Natural killer cell treated with Interleukin-12 subunit alpha and Interleukin-12 subunit beta and Interleukin-15 and Interleukin-18, amount 100 ng/mL, for 72 hours (primary cell): ENCODE results near the gene OLFML1. TPM values are rescaled to one million over a fixed set of nuclear protein-coding genes. Genes with fewer than 3 reads are reported as not detected.
A peak's percentile ranks its signal among the peaks of the same experiment; 100 is the strongest.

Experiments used
- ATAC-seq, 2 donors: fragments of 150-1000 bp; cut with Tn5 transposase in 1 of 2; sonication (Bioruptor Pico), chemical (Tn5 transposase) in 1 of 2; 2 replicates each; pipeline ENCODE4 v1.10.0; 2021
- DNase-seq: peaks from one replicate; pipeline ENCODE4 v3.0.0; 2022; ENCODE audit warnings: low spot score
- H3K27ac Mint-ChIP-seq, 2 donors: 1 replicate in 1 of 2; 2 replicates in 1 of 2; pipeline ENCODE4 v1.8.0; 2022; ENCODE audit warnings: mixed read lengths in 2 of 2, mild to moderate bottlenecking in 1 of 2, moderate library complexity in 1 of 2
- H3K27me3 Mint-ChIP-seq, 2 donors: 1 replicate in 1 of 2; 2 replicates in 1 of 2; pipeline ENCODE4 v1.8.0; 2022; ENCODE audit warnings: mixed read lengths in 2 of 2
- H3K36me3 Mint-ChIP-seq: one replicate; pipeline ENCODE4 v1.8.0; 2022; ENCODE audit warnings: mixed read lengths
- H3K4me1 Mint-ChIP-seq, 2 donors: 1 replicate in 1 of 2; 2 replicates in 1 of 2; pipeline ENCODE4 v1.8.0; 2022; ENCODE audit warnings: low read depth in 2 of 2, mixed read lengths in 2 of 2, mild to moderate bottlenecking in 1 of 2
- H3K4me3 Mint-ChIP-seq: one replicate; pipeline ENCODE4 v1.8.0; 2022; ENCODE audit warnings: mixed read lengths
- H3K9me3 Mint-ChIP-seq: 2 replicates; pipeline ENCODE4 v1.8.0; 2022; ENCODE audit warnings: mixed read lengths
- total RNA-seq, 2 donors: library from RNA; stranded (reverse); gene quantifications; one replicate each; pipeline ENCODE4 v1.2.3, GENCODE V29; 2022

The OLFML1 gene
- total RNA-seq, 2 donors from 2014 or later, result not detected

DNA sequence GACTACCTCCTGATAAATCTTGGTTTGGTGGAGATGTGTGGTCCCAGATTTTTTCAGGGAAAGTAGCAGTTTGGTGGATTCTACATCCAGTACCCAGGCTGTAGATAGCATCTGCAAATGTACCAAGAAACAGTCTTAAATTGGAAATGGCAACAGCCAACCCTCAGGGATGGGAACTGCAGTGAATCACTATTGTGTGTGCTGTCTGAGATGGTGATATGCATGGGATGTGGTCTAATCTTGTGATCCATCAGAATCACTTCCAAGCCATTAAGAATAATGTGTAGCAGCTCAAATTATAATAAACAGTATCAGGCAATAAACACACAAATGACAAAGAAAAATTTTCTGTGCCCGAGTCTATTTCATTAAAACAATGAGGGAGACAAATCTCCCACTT, 3.4 kb downstream of the OLFML1 start:
- Mint-ChIP-seq H3K9me3 (no peaks in the 10 kb centered on the region), H3K4me3 (no peak overlapping the region), H3K27ac (no peak overlapping the region), H3K4me1 (no peaks in the 10 kb centered on the region), H3K27me3 (no peaks in the 10 kb centered on the region), H3K36me3 (no peaks in the 10 kb centered on the region)
- ATAC-seq, result no peak
- no peak for DNase-seq

DNA sequence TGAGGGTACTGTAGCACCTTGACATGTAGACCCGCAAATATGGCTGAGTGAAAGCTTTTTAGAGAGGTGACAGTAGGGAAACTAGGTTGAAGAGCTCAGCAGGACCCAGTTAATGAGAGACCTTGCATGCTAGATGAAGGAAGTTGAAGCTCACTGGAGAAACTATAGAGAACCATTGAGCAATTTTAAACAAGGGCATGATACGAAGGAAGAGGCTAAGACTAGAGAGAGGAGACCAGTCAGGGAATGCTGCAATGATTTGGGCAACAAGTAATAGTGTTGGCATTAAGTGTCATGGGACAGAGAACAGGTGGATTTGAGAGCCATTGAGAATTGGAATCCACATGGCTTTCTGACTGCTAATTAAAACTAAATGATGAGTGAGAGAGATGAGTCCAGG, 4.1 kb downstream of the OLFML1 start:
- Mint-ChIP-seq H3K36me3 (no peaks in the 10 kb centered on the region), H3K9me3 (no peaks in the 10 kb centered on the region), H3K4me3 (no peak overlapping the region), H3K27me3 (no peaks in the 10 kb centered on the region), H3K4me1 (no peaks in the 10 kb centered on the region), H3K27ac (no peak overlapping the region)
- ATAC-seq (no peak), DNase-seq (no peak)

DNA sequence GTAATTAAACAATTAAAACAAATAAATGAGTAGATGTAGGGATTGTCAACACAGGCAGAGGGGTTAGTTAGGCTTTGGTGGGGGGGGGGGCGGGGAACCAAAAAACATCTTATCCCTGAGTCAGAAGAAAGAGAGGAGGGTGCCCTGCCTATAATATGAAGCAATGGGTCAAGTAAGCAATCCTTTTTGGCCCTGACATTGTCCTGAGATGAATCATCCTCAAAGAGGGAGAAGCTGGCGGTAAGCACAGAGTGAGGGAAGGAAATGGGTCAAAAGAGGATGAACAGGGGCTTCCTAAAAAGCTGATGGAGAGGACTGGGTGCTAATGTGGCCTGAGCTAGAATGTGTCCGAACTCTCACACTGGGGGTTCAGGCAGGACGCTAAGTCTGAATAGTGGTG, 4.7 kb downstream of the OLFML1 start:
- Mint-ChIP-seq H3K4me1 (no peaks in the 10 kb centered on the region), H3K27me3 (peaks cover 0 to 3% of the 10 kb centered on the region in 2 donors), H3K4me3 (no peak overlapping the region), H3K27ac (no peak overlapping the region), H3K36me3 (no peaks in the 10 kb centered on the region), H3K9me3 (no peaks in the 10 kb centered on the region)
- no peak for DNase-seq
- no peak for ATAC-seq

DNA sequence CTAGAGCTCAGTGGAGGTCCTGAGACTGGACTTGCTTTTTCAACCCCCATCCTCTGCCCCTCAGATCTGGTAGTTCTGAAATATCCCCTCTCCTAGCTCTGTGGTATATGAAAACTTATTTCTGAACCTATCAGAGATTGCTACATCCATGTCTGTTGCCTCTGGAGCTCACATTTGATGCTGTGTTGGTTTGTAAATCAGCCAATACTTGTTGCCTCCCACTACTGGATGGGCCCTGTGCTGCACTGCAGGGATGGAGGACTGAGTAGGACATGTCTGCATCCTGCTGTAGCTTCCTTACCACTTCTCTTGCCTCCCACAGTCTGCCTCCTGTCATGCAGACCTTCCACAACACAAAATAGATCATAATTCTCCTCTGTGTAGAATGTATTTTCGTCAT, 5.2 kb downstream of the OLFML1 start:
- Mint-ChIP-seq H3K27me3 (peaks cover 0 to 7% of the 10 kb centered on the region in 2 donors), H3K27ac (no peak overlapping the region), H3K4me3 (no peak overlapping the region), H3K36me3 (no peaks in the 10 kb centered on the region), H3K9me3 (no peaks in the 10 kb centered on the region), H3K4me1 (no peaks in the 10 kb centered on the region)
- ATAC-seq (no peak), DNase-seq (no peak)

DNA sequence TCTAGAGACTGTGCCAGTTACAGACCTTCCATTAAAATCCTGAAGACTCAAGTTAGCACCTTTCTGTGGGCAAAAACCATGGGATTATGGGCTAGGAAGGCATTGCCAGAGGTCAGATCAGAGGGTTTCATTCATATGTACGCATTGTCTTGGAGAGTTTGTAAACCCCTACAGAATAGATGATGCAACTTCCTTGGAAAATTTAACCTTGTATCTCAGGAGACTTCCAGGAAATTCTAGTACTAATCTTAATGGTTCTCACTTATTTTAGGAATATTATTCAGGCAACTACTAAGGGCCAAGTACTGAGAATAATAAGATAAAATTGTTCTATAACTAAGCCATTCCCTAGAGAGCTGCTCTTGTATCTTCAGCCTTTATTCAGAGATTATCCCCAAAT, 6.9 kb downstream of the OLFML1 start:
- Mint-ChIP-seq H3K4me1 (peaks cover 6 to 9% of the 10 kb centered on the region in 2 donors), H3K9me3 (no peaks in the 10 kb centered on the region), H3K27me3 (peaks cover 0 to 8% of the 10 kb centered on the region in 2 donors), H3K36me3 (no peaks in the 10 kb centered on the region), H3K4me3 (no peak overlapping the region), H3K27ac (no peak overlapping the region)
- DNase-seq, result no peak
- ATAC-seq, result no peak

DNA sequence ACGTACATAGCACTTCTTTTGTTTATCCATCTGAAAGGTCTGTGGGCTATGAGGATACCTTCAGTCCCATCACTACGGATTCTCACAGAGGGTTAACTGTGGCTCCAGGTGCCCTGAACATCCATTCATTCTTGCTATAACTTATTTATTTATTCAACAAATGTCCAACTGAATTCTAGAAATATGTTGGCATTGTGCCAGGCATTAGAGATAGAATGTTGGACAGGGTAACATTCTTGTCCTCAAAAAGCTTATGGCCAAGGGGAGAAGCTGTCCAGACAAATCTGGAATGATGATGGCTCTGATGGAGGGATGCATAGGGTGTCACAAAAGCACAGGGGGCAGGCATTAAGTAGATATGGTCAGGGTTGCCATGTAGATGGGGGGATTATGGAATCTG, 8.4 kb downstream of the OLFML1 start:
- peaks cover 6 to 9% of the 10 kb centered on the region in 2 donors for H3K4me1 Mint-ChIP-seq
- H3K4me3 Mint-ChIP-seq, result no peak overlapping the region
- peaks cover 0 to 8% of the 10 kb centered on the region in 2 donors for H3K27me3 Mint-ChIP-seq
- ATAC-seq, result no peak
- DNase-seq, result no peak
- no peaks in the 10 kb centered on the region for H3K36me3 Mint-ChIP-seq
- H3K9me3 Mint-ChIP-seq, result no peaks in the 10 kb centered on the region
- no peak overlapping the region for H3K27ac Mint-ChIP-seq

DNA sequence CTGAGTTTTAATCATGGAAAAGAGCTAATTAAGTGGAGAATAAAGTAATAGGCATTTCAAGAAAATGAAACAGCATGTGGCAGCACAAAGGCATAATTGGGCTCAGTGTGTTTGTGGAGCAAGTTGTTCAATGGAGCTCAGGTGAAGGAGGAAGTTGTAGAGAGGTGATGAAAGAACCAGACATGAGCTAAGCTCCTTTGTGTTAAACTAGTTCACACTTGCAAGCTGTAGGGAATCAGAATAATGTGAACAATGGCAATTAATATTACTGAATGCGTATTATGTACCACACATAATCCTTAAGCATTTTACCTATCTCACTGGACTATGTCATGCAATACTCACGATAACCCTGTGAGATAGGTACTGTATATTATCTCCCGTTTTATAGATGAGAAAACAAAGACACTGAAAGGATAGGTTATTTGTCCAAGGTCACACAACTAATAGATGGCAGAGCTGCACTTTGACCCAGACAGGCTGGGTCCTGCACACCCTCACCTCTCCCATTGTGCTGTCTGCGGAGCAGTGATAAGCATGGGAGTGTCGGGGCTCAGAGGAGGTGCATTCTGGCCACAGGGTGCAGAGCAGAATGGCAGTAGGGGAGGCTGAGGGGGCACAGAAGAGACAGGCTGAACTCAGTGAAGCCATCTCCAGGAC, 8.9 kb downstream of the OLFML1 start:
- ATAC-seq (peak in 1 of 2 donors; percentile 29), DNase-seq (no peak)
- no peaks in the 10 kb centered on the region for H3K36me3 Mint-ChIP-seq
- H3K4me1 Mint-ChIP-seq, result peaks cover 6 to 9% of the 10 kb centered on the region in 2 donors
- peaks cover 0 to 8% of the 10 kb centered on the region in 2 donors for H3K27me3 Mint-ChIP-seq
- no peak overlapping the region for H3K4me3 Mint-ChIP-seq
- H3K9me3 Mint-ChIP-seq, result no peaks in the 10 kb centered on the region
- no peak overlapping the region for H3K27ac Mint-ChIP-seq

DNA sequence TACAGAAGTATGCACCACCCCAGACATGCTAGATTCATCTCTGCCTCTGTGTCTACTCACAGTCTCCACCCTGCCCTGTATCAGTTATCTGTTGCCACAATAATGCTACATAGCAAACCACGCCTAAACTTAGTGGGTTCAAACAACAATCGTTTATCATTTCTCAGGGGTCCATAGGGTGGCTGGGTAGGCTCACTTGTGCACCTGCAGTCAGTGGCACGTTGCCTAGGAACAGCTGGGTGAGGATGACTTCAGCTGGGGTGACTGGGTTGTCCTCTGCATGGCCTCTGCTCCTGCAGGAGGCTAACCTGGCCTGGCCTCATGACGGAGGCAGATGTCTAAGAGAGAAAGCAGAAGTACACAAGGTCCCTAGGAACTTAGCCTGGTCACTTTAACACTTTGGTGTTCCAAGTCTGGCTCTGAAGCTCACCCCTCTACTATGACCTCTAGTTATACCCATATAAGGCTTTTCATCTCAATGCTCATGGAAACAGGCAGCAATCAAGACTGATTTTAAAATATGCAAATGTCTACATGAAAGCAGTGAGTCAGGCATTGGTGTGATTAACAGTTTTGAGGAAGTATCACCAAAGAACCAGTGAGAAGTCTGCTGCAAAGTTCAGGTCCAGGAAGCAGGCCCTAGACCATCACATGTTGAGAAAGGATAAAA, 10.7 kb downstream of the OLFML1 start:
- peaks cover 0 to 8% of the 10 kb centered on the region in 2 donors for H3K27me3 Mint-ChIP-seq
- H3K4me1 Mint-ChIP-seq, result peaks cover 6 to 9% of the 10 kb centered on the region in 2 donors
- no peaks in the 10 kb centered on the region for H3K9me3 Mint-ChIP-seq
- H3K36me3 Mint-ChIP-seq, result no peaks in the 10 kb centered on the region
- peak overlapping the region in 1 of 2 donors; percentile 19 for H3K27ac Mint-ChIP-seq
- ATAC-seq, result peak; percentile 71 to 75
- no peak for DNase-seq
- no peak overlapping the region for H3K4me3 Mint-ChIP-seq

DNA sequence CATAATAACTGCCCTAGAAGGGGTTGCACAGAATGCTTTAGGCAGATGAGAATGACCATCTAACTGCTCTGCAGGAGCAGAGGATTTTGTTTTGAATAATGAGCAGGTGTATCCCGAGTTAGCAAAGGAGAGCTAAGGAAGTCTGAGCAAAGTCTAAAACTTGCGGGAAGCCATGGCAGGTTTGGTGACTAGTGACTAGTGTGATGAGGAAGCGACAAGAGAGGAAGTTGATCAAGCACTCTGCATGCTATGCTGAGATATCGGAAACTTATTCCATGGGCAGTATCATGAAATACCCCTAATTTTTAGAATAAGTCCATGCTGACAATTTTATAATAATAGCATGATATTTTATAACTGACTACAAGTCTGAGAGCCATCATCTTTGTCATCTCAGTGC, 12.9 kb downstream of the OLFML1 start:
- Mint-ChIP-seq H3K9me3 (no peaks in the 10 kb centered on the region), H3K36me3 (no peaks in the 10 kb centered on the region), H3K4me1 (peaks cover 6 to 9% of the 10 kb centered on the region in 2 donors), H3K27me3 (peaks cover 0 to 8% of the 10 kb centered on the region in 2 donors), H3K4me3 (no peak overlapping the region), H3K27ac (no peak overlapping the region)
- ATAC-seq (no peak), DNase-seq (no peak)

DNA sequence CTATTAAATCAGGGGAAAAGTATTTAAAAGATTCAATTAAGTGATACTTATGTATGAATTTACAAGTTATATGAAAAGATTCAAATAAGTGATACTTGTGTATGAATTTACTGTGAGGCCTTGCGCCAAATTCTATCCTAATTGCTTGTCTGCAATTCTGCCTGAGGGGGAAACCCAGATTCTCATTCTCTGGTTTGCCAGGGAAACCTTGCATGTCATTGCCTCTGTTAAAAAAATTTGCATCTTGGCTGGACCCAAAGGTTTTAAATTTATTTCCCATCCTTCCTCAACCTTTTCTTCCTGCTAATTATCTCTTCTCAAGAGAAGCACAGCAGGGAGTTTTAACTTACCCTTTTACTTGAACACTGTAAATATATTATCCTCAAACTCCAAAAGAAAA, 13.8 kb downstream of the OLFML1 start:
- no peak for DNase-seq
- ATAC-seq, result no peak
- Mint-ChIP-seq H3K27me3 (peaks cover 0 to 8% of the 10 kb centered on the region in 2 donors), H3K27ac (no peak overlapping the region), H3K36me3 (no peaks in the 10 kb centered on the region), H3K4me3 (no peak overlapping the region), H3K4me1 (peaks cover 6 to 9% of the 10 kb centered on the region in 2 donors), H3K9me3 (no peaks in the 10 kb centered on the region)

DNA sequence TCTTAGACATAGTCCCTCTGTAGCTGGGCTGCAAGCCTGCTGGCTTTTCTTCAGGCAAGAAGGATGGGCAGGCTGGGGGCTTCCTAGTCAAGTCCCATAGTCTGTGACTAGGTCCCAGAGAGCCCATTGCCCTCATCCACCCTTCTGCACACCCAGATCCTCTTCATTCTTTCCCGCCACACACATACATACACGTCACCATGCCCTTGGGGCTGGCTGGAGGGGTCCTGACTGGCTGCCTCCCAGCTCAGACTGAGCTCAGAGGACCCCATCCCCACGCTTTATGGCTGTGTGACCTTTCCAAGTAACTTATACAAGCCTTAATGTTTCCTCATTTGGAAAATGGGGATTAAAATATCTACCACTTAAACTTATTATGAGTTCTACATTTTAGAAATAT, 14.9 kb downstream of the OLFML1 start:
- no peaks in the 10 kb centered on the region for H3K9me3 Mint-ChIP-seq
- H3K27me3 Mint-ChIP-seq, result peaks cover 0 to 3% of the 10 kb centered on the region in 2 donors
- ATAC-seq, result no peak
- no peaks in the 10 kb centered on the region for H3K36me3 Mint-ChIP-seq
- H3K4me3 Mint-ChIP-seq, result no peak overlapping the region
- peaks cover 6 to 9% of the 10 kb centered on the region in 2 donors for H3K4me1 Mint-ChIP-seq
- no peak for DNase-seq
- H3K27ac Mint-ChIP-seq, result no peak overlapping the region

DNA sequence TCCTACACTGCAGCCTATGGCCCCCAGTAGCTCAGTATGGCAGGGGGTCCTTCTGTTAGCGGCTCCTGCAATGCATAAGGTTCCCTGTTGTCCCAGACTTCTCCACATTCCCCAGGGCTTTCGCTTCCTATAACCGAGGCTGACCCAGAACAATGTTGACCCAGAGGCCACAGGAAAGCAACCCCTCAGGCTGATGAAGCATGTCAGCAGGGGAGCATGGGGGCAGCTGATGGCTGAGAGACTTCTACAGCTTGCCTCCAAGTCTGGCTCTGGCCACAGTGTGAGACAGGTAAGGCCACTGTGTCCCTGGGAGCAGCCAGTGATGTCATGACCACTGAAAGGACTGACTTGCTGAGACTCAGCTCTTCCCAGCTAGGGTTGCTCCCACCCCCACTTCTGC, 15.9 kb downstream of the OLFML1 start:
- Mint-ChIP-seq H3K27me3 (no peaks in the 10 kb centered on the region), H3K4me3 (no peak overlapping the region), H3K4me1 (peaks cover 3 to 4% of the 10 kb centered on the region in 2 donors), H3K9me3 (no peaks in the 10 kb centered on the region), H3K36me3 (no peaks in the 10 kb centered on the region), H3K27ac (no peak overlapping the region)
- DNase-seq (no peak), ATAC-seq (no peak)

DNA sequence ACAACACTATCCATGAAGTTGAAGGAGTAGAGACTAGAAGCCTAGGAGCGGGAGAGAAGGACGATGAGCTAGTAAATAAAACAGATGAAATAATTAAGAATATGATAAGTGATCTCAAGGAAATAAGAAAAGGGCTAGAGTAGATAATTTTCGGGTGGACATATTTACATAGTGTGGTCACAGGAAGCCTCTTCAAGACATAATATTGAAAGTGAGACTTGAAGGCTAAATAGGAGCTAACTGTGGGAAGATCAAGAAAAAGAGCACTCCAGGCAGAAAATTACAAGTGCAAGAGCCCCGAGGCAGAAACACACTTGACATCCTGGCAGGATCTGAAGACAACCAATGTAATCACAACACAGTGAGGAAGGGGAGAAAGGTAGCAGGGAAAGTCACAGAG, 16.6 kb downstream of the OLFML1 start:
- DNase-seq (no peak), ATAC-seq (no peak)
- H3K4me3 Mint-ChIP-seq, result no peak overlapping the region
- no peaks in the 10 kb centered on the region for H3K36me3 Mint-ChIP-seq
- H3K4me1 Mint-ChIP-seq, result no peaks in the 10 kb centered on the region
- no peaks in the 10 kb centered on the region for H3K9me3 Mint-ChIP-seq
- no peak overlapping the region for H3K27ac Mint-ChIP-seq
- H3K27me3 Mint-ChIP-seq, result no peaks in the 10 kb centered on the region

DNA sequence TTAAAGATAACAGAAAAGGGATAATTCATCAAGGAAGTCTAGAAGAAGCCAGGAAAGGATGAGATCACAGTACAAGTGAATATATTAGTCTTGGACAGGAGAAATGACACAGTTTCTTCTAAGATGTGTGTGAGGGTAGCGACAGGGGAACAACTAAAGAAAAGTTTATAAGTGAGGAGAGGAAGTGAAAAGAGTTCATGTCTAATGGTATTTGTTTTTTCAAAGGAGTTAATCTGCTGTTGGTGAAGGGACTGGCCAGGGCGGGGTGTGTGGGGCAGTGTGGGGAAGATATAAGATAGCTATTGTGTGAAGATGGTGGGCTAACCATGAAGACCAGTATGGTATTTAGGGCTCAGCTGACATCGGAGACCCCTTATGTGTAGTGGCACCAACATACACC, 20.9 kb downstream of the OLFML1 start:
- DNase-seq, result no peak
- Mint-ChIP-seq H3K9me3 (no peaks in the 10 kb centered on the region), H3K27me3 (no peaks in the 10 kb centered on the region), H3K36me3 (no peaks in the 10 kb centered on the region), H3K4me1 (no peaks in the 10 kb centered on the region), H3K4me3 (no peak overlapping the region), H3K27ac (no peak overlapping the region)
- ATAC-seq, result no peak
